HT-29 (cell line): ENCODE measurements around the gene ZNF385D. TPM values are rescaled to one million over a fixed set of nuclear protein-coding genes. Genes with fewer than 3 reads are reported as not detected.
"Not testable (repeated sequence)": the region's sequence is repeated elsewhere in the genome, so short reads cannot be mapped to it uniquely, and the experiment has no call there.

Source experiments
- DNase-seq: peaks from one replicate; pipeline ENCODE4 v3.0.0-alpha.2; 2015; ENCODE audit warnings: low spot score
- total RNA-seq: library from RNA; depleted of rRNA; stranded (reverse); fragments of >200 nt; shearing (Covaris generic); gene quantifications from 2 replicates; pipeline ENCODE4 v1.2.3, GENCODE V29; 2014

Gene ZNF385D
- total RNA-seq, 1 experiment from 2014 or later: not detected

GRCh38 chr3:21378036-21378435, 373.0 kb downstream of the ZNF385D start:
- DNase-seq: not testable (repeated sequence)

GRCh38 chr3:21377071-21377769, 373.8 kb downstream of the ZNF385D start:
- DNase-seq: no peak

- no peak for DNase-seq
Measured at GRCh38 chr3:21372316-21372715, 378.7 kb downstream of the ZNF385D start.
